ENCODE measurements around the gene PNRC2.
A peak's percentile ranks its signal among the peaks of the same experiment; 100 is the strongest.

PNRC2 gene

GRCh38 chr1:23977187-23977853 is 17.7 kb downstream of the PNRC2 start:
- H3K4me3 ChIP-seq (replicated peaks in 1 of 2; ENCODE audit: low read depth in 2 of 2, low read length in 2 of 2) = no peak overlapping the region
- TF ChIP-seq, protein P1, sequence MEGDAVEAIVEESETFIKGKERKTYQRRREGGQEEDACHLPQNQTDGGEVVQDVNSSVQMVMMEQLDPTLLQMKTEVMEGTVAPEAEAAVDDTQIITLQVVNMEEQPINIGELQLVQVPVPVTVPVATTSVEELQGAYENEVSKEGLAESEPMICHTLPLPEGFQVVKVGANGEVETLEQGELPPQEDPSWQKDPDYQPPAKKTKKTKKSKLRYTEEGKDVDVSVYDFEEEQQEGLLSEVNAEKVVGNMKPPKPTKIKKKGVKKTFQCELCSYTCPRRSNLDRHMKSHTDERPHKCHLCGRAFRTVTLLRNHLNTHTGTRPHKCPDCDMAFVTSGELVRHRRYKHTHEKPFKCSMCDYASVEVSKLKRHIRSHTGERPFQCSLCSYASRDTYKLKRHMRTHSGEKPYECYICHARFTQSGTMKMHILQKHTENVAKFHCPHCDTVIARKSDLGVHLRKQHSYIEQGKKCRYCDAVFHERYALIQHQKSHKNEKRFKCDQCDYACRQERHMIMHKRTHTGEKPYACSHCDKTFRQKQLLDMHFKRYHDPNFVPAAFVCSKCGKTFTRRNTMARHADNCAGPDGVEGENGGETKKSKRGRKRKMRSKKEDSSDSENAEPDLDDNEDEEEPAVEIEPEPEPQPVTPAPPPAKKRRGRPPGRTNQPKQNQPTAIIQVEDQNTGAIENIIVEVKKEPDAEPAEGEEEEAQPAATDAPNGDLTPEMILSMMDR (IDR thresholded peaks at IDR 0.05; ENCODE audit: low read depth, low read length) = no peak
- no peak for DNase-seq (ENCODE audit: low read depth in 2 of 2)

DNA sequence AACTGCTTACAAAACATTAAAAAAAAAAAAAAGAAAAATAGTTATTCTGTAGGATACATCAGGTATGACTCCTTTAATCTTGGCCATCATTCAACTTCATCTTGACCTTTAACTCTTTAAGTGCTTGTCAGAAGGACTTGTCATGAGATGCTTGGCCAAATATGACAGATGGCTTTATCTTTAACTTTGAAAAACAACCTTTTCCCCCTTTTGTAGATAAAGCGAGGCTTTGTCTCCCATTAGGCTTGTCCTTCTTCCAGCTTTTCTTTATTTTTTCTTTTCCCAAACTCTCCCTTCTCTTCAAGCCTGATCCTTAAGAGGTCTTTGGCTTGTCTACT is 18.2 kb downstream of the PNRC2 start:
- peak overlapping the region; percentile 6 to 97 for H3K4me3 ChIP-seq (replicated peaks in 1 of 2; ENCODE audit: low read depth in 2 of 2, low read length in 2 of 2)
- no peak for DNase-seq (ENCODE audit: low read depth in 2 of 2)
- TF ChIP-seq, protein P1 (IDR thresholded peaks at IDR 0.05; ENCODE audit: low read depth, low read length) = no peak

DNA sequence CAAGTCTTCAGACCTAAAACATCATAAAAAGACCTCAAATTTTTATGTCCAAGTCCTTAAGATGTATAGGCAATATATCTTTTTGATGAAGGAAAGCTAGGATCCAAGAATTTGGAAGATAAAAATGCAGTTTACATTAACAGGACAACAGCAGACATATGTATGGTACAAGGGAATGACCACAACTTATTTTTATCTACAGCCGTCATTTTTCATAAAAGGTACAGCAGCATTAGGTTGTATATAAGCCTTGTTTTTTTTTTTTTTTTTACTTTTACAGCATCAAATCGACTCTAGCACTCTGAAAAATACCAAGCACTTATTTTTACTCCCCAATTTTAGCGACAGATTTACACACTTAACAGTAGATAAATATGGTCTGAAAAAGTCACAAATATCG is 19.2 kb downstream of the PNRC2 start:
- DNase-seq (ENCODE audit: low read depth in 2 of 2) = no peak
- peak overlapping the region; percentile 93 to 97 for H3K4me3 ChIP-seq (replicated peaks in 1 of 2; ENCODE audit: low read depth in 2 of 2, low read length in 2 of 2)
- TF ChIP-seq, protein P1 (IDR thresholded peaks at IDR 0.05; ENCODE audit: low read depth, low read length) = no peak

GRCh38 chr1:23979387-23979880 is 19.8 kb downstream of the PNRC2 start:
- H3K4me3 ChIP-seq (replicated peaks in 1 of 2; ENCODE audit: low read depth in 2 of 2, low read length in 2 of 2) = peak overlapping the region; percentile 93 to 97
- TF ChIP-seq, protein P1 (IDR thresholded peaks at IDR 0.05; ENCODE audit: low read depth, low read length) = no peak
- DNase-seq (ENCODE audit: low read depth in 2 of 2) = no peak

DNA sequence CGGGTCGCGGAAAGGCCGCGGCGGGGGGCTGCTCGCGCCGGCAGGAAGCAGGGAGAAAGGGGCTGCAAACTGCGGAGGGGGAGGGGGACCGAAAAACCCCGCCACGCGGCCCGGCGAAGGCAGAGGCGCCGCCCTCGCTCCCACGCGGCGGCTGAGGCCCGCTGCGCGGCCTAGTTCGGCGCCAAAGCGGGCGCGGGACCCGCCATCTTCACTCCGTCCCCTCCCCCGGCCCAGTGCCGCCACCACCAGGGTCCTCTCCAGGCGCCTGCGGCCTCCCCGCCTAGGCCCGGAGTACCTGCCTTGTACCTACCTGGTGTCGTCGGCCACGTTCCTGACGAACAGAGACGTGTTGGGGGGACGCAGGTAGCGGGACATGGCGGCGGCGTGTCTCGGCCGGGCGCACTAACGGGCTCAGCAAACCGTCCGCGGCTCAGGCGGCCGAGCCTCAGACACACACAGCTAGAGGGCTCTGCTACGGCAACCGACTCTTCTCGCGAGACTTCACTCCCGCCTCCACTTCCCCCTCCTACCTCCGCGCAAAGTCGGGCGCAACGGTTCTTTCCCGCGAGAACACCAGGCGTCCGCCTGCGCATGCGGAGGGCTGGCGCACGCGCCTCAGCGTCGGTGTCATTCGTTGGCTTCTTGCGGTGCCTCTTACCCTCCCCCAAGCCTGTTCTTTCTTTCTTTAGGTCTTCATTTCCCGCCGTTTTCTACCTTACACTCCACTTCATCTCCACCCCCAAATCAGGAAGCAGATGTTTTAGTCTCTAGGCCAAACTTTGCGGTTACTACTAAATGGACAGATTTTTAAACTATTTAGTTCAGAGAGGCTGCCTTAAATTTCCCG is 20.5 kb downstream of the PNRC2 start, which contains the start of gene SRSF10:
Gene SRSF10, minus strand, starts transcription at position 447 of the 847 bp plus-strand sequence. Its CDS starts 72 bp downstream, at position 375.
- TF ChIP-seq, protein P1 (IDR thresholded peaks at IDR 0.05; ENCODE audit: low read depth, low read length) = peak; percentile 40
- peak within 1 kb of the TSS; percentile 93 to 97 for H3K4me3 ChIP-seq (replicated peaks in 1 of 2; ENCODE audit: low read depth in 2 of 2, low read length in 2 of 2)
- DNase-seq (ENCODE audit: low read depth in 2 of 2) = peak; percentile 99

GRCh38 chr1:23980728-23981070 is 21.1 kb downstream of the PNRC2 start:
- TF ChIP-seq, protein P1 (IDR thresholded peaks at IDR 0.05; ENCODE audit: low read depth, low read length) = no peak
- DNase-seq (ENCODE audit: low read depth in 2 of 2) = no peak
- peak overlapping the region; percentile 93 to 97 for H3K4me3 ChIP-seq (replicated peaks in 1 of 2; ENCODE audit: low read depth in 2 of 2, low read length in 2 of 2)

Measured in cardiac fibroblast (primary cell).